Measurements from ENCODE around the gene CEP104.

The CEP104 gene

DNA sequence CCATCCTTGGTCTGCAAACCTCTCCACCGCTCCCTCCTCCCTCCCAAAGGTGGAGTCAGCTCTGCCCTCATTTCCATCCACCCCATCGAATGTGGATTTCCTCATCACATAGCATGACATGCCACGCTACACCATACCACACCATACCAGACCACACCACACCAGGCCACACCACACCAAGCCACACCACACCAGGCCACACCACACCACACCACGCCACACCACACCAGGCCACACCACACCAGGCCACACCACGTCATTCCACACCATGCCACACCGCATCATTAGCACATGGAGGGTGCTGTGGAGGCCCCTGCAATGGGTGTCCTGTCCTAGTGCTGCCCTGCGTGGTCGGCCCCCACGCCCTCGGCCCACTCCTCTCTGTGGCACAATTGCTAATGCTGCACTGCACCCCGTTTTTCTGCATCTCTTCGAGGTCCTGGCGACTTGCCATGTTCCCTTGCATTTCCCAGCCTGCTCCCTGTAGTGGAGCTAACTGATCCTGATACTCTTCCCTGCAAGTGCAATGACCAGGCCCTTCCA is 11.5 kb upstream of the CEP104 start:
- DNase-seq (ENCODE audit: low spot score): no peak

DNA sequence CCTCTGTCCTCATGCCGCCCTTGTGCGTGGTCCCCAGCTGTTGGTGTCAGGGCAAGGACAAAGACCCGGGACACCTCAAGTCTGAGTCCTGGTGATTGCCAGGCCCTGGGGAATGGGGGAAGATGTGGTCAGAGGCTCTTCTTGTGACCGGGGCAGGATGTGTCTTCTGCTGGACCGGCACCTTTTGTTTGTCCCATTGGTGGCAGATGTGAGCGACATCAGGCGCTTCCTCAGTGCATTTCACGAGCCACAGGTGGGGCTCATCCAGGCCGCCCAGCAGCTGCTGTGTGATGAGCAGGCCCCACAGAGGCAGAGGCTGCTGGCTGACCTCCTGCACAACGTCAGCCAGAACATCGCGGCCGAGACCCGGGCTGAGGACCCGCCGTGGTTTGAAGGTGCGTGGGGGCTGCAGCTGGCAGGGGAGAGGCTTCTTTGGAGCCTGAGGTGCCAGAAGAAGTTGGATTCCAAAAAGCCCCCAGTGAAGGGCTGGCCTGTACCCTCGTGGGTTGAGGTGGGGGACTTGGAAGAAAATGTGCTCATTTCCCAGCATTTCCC is 8.7 kb upstream of the CEP104 start:
- DNase-seq (ENCODE audit: low spot score): no peak

DNA sequence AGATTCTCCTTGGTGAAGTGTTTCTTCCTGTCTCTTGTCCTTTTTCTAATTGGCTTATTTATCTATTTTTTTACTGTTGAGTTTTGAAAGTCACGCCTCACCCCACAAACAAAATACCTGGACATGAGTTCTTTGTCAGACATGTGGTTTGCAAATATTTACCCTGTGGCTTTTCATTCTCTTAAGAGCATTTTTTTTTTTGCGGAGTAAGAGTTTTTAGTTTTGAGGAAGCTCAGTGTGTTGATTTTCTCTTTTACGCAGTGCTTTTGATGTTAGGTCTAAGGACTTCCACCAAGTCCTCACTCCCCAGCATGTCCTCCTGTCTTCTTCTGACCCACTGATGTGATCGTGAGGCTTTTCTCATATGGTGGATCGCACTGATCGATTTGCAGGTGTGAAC is 7.9 kb upstream of the CEP104 start:
- no peak for DNase-seq (ENCODE audit: low spot score)

DNA sequence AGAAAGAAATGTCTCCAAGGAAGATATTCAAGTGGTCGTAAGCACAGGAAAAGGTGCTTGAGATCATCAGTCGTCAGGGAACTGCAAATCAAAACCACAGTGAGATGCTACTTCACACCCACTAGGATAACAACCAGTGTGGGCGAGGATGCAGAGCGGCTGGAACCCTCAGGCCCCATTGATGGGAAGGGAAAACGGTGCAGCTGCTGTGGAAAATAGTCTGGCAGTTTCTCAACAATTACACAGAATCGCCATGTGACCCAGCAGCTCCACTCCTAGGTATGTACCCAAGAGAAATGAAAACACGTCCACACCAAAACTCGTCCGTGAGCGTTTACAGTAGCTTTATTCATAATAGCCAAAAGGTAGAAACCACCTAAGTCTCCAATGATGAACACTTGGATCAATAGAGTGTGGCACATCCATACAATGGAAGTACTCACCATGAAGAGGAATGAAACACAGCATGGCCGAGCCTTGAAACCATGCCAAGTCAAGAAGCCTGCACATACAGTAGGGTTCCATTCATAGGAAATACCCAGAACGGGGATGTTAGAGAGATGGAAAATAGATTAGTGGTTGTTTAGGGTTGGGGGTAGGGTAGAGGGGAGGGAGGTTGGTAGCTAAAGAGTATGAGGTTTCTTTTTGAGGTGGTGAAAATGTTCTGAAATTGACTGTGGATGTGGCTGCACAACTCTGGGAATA is 6.4 kb upstream of the CEP104 start:
- DNase-seq (ENCODE audit: low spot score): no peak

DNA sequence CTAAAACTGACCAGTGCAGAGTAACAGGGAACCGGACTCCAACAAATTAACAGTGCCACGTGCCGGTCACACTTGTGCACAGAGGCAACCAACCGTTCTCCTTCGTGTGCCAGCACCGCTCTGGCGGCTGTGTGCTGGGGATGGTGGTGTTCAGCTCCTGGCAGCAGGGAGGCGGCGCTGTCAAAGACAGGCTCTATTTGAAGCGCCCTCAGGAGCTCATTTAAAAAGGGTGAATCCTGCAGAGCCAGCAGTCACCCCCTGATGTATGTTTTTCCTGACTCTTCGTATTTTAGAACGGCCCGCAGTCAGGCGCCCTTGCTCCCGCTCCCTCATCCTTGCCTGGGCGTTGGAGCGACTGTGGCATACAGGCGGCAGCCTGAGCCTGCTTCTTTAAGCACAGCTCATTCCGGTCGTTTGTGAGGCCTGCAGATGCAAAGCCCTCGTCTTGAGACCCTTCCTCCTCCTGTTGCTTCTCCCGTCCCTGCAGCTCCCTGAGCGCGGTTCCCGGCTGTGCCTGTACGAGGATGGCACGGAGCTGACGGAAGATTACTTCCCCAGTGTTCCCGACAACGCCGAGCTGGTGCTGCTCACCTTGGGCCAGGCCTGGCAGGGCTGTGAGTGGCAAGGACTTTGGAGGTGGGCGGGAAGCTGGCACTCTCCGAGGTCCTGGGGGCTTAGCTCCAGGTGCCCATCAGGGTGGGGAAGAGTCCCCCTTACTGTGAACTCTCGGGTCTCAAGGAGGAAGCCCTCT is 1.4 kb upstream of the CEP104 start:
- no peak for DNase-seq (ENCODE audit: low spot score)

DNA sequence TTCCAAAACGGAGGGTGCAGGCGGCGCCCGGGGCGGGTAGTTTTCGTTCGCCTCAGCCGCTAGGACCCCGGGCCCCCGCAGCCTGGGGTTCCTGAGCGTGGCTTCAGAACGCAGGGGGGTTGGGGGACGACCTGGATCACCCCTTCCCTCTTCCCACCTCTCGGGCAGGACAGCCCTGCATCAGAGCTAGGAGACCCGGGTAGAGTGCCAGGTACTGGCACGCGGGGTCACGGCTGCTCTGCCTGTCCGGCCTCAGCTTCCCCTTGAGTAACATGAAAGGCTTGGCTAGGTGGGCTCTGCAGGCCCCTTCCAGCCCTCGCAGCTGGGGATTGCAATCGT is 749 bp upstream of the CEP104 start:
- DNase-seq (ENCODE audit: low spot score): no peak

DNA sequence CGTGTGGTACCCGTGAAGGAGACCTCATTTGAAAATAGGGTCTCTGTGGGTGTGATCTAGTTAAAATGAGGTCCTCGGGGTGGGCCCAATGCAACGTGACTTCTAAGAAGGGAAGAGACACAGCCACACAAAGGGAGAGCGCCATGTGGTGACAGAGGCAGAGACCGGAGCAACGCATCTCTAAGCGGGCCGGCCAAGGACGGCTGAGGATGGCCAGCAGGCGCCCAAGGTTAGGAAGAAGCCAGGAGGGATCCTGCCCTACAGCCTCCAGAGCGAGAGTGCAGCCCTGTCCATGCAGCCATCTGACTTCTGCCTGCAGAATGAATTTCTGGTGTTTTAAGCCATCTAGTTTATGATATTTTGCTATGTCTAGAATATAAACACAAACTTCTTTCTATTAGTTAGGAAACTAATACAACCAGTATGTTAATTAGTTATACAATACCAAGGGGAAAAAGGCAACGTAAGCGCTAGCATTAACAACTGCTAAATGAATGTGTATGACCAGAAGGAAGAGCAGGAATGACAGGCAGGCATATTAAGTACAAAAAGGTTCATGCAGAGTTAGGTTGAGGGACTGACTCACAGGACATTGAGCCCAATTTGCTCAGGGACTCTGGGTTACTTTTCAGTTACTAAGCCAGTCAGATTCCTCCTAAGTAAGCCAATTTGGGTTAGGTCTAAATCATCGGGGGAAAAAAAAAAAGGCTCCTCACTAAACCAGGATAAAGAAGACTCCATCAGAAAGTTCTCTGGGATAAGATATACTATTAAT is 4.1 kb downstream of the CEP104 start:
- no peak for DNase-seq (ENCODE audit: low spot score)

DNA sequence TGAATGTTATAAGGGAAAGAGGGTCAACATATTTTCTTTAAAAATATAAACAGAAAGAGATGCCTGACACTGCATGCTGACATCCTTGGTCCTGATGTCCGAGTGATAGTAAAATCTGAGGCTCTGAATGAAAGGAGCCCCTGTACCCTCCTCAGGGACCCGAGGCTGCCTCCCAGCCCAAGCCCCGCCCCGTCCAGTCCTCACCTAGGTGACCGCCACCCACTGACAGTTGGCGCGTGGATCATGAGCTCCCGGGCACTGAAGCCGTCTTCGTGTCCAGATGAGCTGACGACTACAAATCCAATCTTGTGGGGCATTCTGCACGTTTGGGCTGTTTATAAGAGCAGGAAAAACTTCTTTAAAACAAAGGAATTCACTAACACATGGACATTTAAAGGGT is 4.9 kb downstream of the CEP104 start:
- no peak for DNase-seq (ENCODE audit: low spot score)

DNA sequence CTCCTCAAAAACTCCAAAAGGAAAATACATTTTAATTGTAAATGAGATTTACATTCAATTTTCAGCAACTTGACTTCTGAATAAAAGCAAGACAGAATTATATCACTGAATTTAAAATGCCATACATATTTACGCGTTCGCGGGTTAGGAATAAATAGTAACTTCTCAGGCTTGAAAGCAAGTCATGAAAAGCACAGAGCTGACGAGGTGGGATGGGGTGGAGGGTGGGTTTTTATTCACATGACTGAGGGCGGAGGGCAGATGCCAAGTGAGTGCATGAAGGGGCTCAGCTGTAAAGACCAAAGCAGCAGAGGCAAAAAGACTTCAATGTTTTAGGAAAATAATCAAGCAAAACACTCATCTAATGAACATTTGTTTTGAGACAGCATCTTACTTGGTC is 5.7 kb downstream of the CEP104 start:
- no peak for DNase-seq (ENCODE audit: low spot score)

DNA sequence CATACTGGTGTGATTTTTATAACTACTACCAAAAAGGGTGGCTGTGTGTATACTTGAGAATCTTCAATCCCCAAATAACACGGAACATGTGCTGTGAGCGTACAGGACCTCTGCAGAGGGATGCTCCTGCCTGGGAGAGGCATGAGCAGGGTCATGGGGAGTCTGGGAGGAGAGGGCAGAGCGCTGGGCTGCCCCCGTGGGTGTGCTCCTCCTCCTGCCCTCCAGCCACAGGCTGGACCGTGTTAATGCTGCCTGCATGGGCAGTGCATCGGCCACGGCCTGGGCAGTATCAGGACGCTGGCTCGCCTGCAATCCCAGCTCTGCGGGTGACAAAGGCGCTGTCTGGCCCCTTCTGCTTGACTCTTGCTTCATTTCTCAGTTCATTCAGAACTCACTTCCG is 6.2 kb downstream of the CEP104 start:
- no peak for DNase-seq (ENCODE audit: low spot score)

DNA sequence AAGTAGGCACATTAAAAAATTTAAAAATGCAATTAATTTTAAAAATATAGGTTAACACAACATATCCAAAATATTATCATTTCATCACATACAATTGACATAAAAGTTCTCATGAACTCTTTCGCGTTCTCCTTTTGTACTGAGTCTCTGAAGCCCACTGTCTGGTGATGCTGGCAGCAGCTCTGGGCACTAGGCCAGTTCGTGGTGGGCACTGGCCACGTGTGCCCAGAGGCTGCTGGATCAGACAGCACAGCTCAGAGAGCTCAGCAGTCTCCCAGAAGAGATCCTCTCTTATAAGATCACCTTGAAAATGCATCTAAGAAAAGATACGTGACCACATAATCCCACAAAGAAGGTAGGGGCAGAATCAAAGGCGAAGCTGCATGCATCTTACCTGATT is 9.9 kb downstream of the CEP104 start:
- no peak for DNase-seq (ENCODE audit: low spot score)

DNA sequence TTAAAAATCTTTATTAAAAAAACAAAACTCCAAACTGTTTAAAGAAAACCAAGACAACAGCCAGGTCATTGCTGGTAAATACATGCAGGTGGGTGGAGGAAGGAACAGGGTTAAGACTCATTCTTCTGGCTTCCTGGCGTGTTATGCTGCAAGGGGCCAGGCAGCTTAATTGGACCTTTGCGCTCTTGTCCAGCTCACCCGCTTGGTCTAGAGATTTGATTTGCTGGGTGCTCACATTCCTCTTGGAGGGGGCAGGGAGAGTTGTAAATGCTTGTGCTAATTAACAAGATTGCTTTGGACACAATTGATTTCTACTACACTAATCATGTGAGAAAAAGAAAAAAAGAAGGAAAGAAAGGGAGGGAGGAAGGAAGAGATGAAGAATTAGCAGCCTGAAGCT is 10.5 kb downstream of the CEP104 start:
- no peak for DNase-seq (ENCODE audit: low spot score)

DNA sequence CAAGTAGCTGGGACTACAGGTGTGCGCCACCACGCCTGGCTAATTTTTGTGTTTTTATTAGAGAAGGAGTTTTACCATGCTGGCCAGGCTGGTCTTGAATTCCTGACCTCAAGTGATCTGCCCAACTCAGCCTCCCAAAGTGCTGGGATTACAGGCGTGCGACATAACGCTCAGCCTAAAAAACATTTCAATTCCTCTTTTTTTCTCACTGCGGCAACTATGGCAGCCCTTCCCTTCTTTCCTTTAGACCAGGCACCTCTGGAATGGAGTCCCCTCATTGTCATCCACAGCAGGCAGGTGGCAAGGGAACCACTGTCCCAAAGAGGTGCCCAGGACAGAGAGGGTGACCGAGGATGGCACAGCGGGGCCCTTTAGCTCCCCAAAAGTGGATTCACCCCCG is 14.1 kb downstream of the CEP104 start:
- no peak for DNase-seq (ENCODE audit: low spot score)

DNA sequence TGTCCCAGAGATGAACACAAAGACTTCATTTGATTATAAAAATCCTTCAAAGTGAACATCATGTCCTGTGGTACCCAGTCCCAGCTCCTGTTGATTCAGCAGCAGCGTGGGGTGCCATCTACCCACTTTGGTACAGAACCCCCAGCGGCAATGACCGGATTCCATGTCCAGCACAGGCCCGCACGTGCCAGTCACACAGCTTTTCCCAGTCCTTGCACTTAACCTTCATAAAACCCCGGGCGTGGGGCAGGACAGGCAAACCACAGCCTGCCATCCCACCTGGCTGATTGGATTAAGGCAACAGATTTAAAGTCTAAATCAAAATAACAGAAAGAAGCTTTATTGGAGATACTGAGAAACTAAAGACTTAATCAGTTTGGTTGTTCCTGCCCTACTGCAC is 15.5 kb downstream of the CEP104 start:
- DNase-seq (ENCODE audit: low spot score): no peak

DNA sequence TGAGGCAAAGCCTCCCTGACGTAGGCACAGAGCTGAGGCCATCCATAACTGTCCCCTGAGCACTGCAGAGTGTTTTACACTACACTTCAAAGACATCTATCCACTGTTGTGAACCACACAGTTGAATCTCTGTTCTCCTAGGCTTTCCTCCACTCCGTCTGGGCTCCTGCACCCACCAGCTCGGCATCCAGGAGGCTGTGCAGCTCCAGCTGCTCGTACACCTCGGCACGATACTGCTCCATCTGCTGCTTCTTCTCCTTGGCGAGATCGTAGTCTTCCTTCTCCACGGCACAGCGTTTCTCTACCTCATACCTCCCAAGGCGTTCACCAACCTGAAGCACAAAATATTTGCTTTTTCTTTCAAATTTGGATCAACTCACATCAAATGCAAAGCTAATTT is 18.2 kb downstream of the CEP104 start:
- no peak for DNase-seq (ENCODE audit: low spot score)

DNA sequence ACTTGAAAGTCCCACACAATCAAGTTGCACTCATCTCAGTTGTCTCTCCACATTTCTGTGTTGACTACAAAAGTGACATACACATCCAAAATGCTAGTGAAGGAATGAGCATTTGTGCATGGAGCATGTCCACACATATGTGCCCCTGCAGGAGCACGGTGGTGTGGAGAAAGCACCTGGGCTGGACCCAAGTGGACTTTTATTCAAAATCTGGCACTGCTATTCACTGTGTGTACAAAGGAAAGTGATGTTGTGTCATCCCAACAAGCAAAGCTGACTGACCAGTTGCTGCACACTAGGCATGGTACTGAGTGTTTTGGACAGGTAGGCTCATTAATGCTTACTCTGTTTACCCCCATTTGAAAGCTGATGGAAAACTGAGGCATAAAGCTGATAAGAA is 19.3 kb downstream of the CEP104 start:
- no peak for DNase-seq (ENCODE audit: low spot score)

DNA sequence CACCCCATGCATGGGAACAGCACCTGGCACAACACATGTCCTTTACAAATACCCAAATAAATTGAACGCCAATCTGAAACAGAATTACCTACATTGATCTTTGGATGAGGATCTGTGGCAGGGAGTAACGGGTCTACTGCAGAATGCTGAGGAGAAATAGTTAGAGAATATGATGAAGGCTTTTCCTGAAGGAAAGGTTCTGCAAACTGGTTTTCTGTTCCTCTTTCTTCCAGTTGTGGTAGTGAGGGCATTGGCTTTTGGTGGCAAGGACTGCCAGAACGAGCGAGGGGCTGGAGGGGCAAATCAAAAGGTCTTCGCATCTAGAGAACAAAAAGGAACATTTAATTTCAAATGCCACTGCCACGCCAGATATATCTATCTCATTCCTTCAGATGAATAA is 19.8 kb downstream of the CEP104 start:
- DNase-seq (ENCODE audit: low spot score): no peak

DNA sequence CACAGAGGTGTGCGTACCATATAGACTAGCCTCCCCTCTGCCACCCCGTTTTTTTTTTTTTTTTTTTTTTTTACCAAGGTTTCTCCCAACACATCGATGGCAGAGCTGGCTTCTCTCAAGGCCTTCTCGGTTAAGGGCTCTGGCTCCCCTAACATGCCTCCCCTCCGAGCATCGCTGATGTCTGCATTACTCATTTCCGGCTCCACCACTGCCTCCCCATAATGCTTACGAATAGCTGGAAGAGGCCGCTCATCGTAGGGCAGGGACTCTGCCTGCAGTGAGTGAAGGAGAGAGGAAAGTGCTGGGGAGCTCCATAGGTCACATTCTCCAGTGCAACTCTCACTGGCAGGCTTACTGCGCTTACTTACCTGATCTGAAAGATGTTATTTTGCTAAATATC is 20.6 kb downstream of the CEP104 start:
- no peak for DNase-seq (ENCODE audit: low spot score)

DNA sequence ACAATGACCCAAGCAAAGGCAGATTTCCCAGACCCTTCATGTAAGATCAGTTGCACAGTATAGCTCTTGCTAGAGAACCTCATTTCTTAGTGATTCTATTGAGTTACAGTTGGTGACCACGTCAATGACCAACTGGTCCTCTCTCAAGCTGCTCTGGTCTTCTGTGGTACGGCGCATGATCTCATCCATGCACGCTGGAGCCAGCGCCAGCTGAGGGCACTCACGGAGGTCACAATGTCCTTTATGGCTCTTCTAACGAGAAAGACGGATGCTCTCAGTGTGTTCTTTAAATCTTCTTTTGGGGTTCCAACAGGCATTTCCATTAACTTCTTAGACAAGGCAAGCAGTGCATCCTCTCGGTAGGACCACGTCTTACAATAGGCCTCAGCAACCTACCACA is 22.3 kb downstream of the CEP104 start:
- no peak for DNase-seq (ENCODE audit: low spot score)

DNA sequence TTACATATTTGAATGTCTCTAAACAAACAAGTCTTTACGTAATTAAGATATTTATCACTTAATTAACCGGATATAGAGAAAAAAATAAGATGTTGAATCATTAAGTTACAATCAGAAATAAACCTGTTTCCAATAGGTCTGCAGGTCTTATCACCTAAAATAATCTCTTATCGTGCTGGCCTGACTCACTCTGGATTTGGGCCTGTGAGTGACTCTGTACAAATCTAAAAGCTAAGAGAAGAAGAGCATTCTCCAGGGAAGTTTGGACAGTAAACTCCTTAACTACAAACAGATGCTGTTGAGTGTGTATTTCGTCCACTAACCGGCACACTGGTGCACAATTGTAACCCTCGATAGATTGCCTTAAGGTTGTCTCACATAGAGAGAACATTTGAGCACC is 25.3 kb downstream of the CEP104 start:
- no peak for DNase-seq (ENCODE audit: low spot score)

DNA sequence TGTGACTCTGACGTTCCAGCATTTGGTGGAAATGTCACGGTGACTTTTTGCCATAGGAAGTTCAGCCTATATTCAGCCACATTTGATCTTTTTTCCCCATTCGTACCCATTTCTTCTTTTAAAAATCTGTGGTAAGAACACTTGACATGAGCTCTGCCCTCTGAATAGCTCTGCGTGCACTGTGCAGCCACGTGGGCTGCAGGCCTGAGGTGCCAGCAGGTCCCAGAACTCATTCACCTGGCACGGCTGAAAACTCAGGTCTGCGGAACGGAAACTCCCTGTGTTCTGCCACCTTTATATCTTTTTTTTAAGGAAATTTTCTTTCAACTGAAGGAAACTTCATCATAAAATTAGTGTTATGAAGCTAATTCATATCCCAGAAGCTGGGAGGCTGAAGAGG is 28.6 kb downstream of the CEP104 start:
- no peak for DNase-seq (ENCODE audit: low spot score)

DNA sequence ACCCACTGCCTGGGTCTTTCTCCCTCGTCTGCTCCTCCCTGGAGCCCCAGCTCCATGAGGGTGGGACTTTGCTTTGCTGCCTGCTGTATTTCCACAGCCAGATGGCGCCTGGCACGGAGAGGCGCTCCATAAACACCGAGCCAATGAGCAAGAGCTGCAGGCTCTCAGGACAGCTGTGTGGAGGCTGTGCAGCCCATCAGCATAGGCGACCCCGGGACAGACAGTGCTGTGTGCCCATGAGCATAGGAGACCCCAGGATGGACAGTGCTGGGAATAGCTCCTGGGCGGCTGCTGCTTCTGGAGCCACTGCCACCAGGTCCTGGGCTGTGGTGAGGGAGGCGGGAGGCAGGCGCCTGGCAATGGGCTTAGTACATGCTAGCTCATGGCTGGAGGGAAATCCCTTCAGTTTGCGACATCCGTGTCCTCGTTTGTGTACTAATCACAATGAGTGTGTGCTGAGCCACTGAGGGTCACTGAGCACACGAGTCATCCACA is 29.2 kb downstream of the CEP104 start:
- peak; percentile 63 for DNase-seq (ENCODE audit: low spot score)

DNA sequence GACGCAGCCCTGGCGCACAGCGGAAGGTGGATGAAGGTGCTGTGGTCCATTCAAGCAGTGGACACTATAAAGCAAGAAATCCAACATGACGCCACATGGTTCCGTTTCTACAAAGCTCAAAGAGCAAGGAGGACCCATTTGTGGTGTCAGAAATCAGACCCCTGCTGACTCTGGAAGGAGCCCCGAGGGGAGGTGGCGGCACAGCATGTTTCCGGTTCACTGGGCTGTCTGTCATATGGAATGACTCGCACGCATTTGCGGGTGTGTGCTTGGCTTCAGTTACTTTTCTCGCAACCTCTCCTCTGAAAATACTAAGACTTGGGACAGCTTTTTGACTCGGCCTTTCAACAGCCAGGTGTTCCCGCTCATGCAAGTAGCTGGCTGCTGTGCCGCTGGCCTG is 31.7 kb downstream of the CEP104 start:
- DNase-seq (ENCODE audit: low spot score): no peak
